A673 (cell line): ENCODE data around the gene KCNQ1OT1. TPM values are rescaled to one million over a fixed set of nuclear protein-coding genes. Genes with fewer than 3 reads are reported as not detected.

Source experiments
- BruUV-seq: library from RNA; stranded (reverse); fragments of 400-500 nt; replicated peaks from 2 replicates; lab custom pipeline; 2021; lab: Mats Ljungman, UMichigan
- CTCF ChIA-PET: fragments of 300-600 bp; sonication (Branson Sonifier 250); formaldehyde crosslinking; loops from one replicate; lab custom pipeline; 2022; ENCODE audit warnings: antibody characterized with exemption; lab: Charles Lee
- POLR2A ChIA-PET: fragments of 300-600 bp; sonication (Branson Sonifier 250); formaldehyde crosslinking; loops from one replicate; lab custom pipeline; 2022; ENCODE audit warnings: antibody characterized with exemption; ENCODE audit not compliant: low non-redundant PET; lab: Charles Lee
- DNase-seq: peaks from one replicate; pipeline ENCODE4 v3.0.0-alpha.2; 2015; ENCODE audit warnings: low spot score
- H3K27ac ChIP-seq: fragments of 200-600 bp; sonication (generic); 2 replicates; pipeline ENCODE4 v1.5.1; 2016; ENCODE audit warnings: mixed run types, low read depth, mild to moderate bottlenecking, mixed read lengths, antibody characterized with exemption, low read length; ENCODE audit not compliant: poor library complexity, severe bottlenecking
- H3K27me3 ChIP-seq: fragments of 200-600 bp; sonication (generic); replicated peaks from 2 replicates; pipeline ENCODE4 v1.6.1; 2017; ENCODE audit warnings: mixed run types, low read depth, mild to moderate bottlenecking, mixed read lengths, antibody characterized with exemption, low read length; ENCODE audit not compliant: insufficient read depth, poor library complexity
- H3K36me3 ChIP-seq: fragments of 200-600 bp; sonication (generic); 2 replicates; pipeline ENCODE4 v1.6.1; 2016; ENCODE audit warnings: mixed run types, mild to moderate bottlenecking, mixed read lengths, antibody characterized with exemption, low read length; ENCODE audit not compliant: insufficient read depth, poor library complexity, severe bottlenecking
- H3K4me1 ChIP-seq: fragments of 200-600 bp; sonication (generic); 2 replicates; pipeline ENCODE4 v1.6.1; 2017; ENCODE audit warnings: mixed run types, mild to moderate bottlenecking, mixed read lengths, antibody characterized with exemption, low read length; ENCODE audit not compliant: insufficient read depth, poor library complexity, severe bottlenecking
- H3K4me3 ChIP-seq: fragments of 200-600 bp; sonication (generic); 2 replicates; pipeline ENCODE4 v1.5.1; 2016; ENCODE audit warnings: low read depth, mixed run types, mild to moderate bottlenecking, mixed read lengths, low read length; ENCODE audit not compliant: poor library complexity, severe bottlenecking
- H3K9me3 ChIP-seq: fragments of 200-600 bp; sonication (generic); 2 replicates; pipeline ENCODE4 v1.6.1; 2016; ENCODE audit warnings: mixed run types, low read depth, mild to moderate bottlenecking, mixed read lengths, antibody characterized with exemption, low read length; ENCODE audit not compliant: poor library complexity, severe bottlenecking
- EZH2 ChIP-seq: fragments of 200-600 bp; sonication (generic); IDR thresholded peaks from 2 replicates; pipeline ENCODE4 v1.6.1; 2017; ENCODE audit warnings: borderline replicate concordance, low read depth, mild to moderate bottlenecking, mixed read lengths, antibody characterized with exemption, low read length; ENCODE audit not compliant: poor library complexity, severe bottlenecking
- intact Hi-C: fragments of 100-400 bp; cut with micrococcal nuclease; formaldehyde crosslinking; loops from one replicate; pipeline ENCODE4 v1.10.0; 2022; ENCODE audit not compliant: unreplicated experiment
- total RNA-seq: library from RNA; stranded (reverse); gene quantifications from 2 replicates; pipeline ENCODE4 v1.2.3, GENCODE V29; 2021
- TF ChIP-seq, protein P1 (sequence below): fragments of 300-800, 200-600 bp; sonication (generic); conservative IDR thresholded peaks from 2 replicates; pipeline ENCODE4 v1.5.1; 2017; ENCODE audit warnings: low read depth, mild to moderate bottlenecking, antibody characterized with exemption, low read length, moderate library complexity, mixed read lengths

Gene KCNQ1OT1
- total RNA-seq, 1 experiment from 2014 or later, result 4.0 TPM

DNA sequence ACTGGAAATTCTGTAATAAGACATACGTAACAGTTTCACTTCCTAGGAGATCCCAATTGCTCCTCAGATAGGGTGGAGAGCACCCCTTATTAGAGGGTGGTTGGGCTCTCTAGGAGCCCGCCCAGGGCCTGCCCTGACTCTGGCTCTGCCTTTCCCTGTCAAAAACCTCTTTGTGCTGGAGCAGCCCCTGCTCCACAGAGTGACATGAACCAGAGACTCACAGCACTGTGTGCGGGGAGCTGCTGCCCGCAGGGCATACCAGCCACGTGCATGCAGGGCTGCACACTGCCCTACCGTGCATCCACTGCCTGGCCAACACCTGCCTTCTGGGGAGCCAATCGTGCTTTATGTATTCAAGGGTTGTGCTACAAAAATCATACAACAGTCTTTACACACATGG is 24.3 kb downstream of the KCNQ1OT1 start:
- CTCF ChIA-PET, result no interaction called here
- DNase-seq, result no peak

DNA sequence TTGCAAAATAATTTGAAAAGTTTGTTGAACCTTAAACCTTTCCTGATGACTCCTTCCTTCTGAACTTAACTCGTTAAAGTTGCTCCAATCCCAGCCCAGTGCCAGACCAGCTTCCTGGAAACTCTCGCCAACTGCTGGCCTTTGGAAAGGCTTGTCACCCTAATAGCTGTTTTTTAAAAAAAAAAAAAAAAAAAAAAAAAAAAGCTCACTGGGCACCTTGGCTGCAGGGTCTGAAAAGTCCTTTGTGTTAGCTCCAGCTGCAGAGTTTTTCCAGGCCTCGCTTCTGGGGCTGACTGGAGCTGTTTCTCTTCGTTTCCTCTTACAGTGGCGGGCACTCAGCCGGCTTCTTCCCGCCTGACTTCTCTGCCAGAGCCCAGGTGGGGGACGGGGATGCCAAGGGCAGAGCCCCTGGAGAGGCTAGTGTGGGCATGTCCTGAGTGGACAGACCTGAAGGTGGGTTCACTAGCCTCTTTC is 25.1 kb downstream of the KCNQ1OT1 start:
- intact Hi-C loops, result no loop called here
- H3K9me3 ChIP-seq, result no peaks in the 10 kb centered on the region
- POLR2A ChIA-PET, result no interaction called here
- no TSS peak for BruUV-seq
- no peak overlapping the region for H3K4me3 ChIP-seq
- no peak overlapping the region for H3K27ac ChIP-seq
- peaks cover 6% of the 10 kb centered on the region for H3K4me1 ChIP-seq
- no peaks in the 10 kb centered on the region for H3K27me3 ChIP-seq
- no peak for DNase-seq
- CTCF ChIA-PET, result no interaction called here
- no peak for TF ChIP-seq EZH2
- TF ChIP-seq, protein P1, sequence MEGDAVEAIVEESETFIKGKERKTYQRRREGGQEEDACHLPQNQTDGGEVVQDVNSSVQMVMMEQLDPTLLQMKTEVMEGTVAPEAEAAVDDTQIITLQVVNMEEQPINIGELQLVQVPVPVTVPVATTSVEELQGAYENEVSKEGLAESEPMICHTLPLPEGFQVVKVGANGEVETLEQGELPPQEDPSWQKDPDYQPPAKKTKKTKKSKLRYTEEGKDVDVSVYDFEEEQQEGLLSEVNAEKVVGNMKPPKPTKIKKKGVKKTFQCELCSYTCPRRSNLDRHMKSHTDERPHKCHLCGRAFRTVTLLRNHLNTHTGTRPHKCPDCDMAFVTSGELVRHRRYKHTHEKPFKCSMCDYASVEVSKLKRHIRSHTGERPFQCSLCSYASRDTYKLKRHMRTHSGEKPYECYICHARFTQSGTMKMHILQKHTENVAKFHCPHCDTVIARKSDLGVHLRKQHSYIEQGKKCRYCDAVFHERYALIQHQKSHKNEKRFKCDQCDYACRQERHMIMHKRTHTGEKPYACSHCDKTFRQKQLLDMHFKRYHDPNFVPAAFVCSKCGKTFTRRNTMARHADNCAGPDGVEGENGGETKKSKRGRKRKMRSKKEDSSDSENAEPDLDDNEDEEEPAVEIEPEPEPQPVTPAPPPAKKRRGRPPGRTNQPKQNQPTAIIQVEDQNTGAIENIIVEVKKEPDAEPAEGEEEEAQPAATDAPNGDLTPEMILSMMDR, result no peak
- peaks cover 2% of the 10 kb centered on the region for H3K36me3 ChIP-seq

More for the DNA sequence above, 24.3 kb downstream of the KCNQ1OT1 start:
- no peak overlapping the region for H3K4me3 ChIP-seq
- POLR2A ChIA-PET, result no interaction called here
- peaks cover 6% of the 10 kb centered on the region for H3K4me1 ChIP-seq
- intact Hi-C loops, result no loop called here
- no peaks in the 10 kb centered on the region for H3K9me3 ChIP-seq
- H3K36me3 ChIP-seq, result peaks cover 2% of the 10 kb centered on the region
- no TSS peak for BruUV-seq
- no peak overlapping the region for H3K27ac ChIP-seq
- H3K27me3 ChIP-seq, result no peaks in the 10 kb centered on the region
- TF ChIP-seq, protein P1, result no peak
- TF ChIP-seq EZH2, result no peak

DNA sequence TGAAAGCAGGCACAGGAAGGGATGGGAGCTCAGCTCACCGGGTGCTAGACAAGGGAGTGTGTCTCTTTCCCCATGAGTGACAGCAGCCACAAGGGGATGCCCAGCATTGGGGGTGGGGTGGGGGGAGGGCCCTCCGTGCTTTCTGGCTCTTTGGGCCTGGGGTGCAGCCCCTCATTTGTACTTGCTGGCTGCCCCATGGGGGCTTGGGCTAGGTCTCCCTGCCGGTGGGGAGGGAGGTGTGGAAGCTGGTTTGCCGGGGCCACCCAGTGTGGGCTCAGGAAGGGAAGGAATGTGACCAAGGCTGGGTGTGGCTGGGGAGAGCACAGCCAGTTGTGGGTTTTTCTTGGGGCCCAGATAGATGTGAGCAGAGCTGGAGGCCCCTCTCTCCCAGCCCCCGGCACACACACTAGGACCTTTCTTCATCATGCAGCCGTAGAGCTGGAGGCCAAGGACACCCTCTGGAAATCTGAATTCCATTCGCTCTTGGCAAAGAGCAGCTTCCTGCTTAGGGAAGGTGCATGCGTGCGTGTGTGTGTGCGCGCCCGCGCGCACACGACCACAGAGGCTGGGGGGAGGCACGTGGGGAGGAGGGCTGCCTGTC is 25.8 kb downstream of the KCNQ1OT1 start:
- H3K27ac ChIP-seq, result no peak overlapping the region
- H3K27me3 ChIP-seq, result no peaks in the 10 kb centered on the region
- H3K9me3 ChIP-seq, result no peaks in the 10 kb centered on the region
- BruUV-seq, result no TSS peak
- TF ChIP-seq, protein P1, result no peak
- no peak for TF ChIP-seq EZH2
- H3K4me1 ChIP-seq, result peaks cover 5% of the 10 kb centered on the region
- H3K36me3 ChIP-seq, result peaks cover 2% of the 10 kb centered on the region
- intact Hi-C loops, result no loop called here
- CTCF ChIA-PET, result no interaction called here
- DNase-seq, result no peak
- POLR2A ChIA-PET, result no interaction called here
- H3K4me3 ChIP-seq, result no peak overlapping the region
